Measurements from ENCODE around the gene TNFRSF14. TPM values are rescaled to one million over a fixed set of nuclear protein-coding genes. Genes with fewer than 3 reads are reported as not detected.

Gene TNFRSF14
- total and polyA plus RNA-seq, 2 of the 13 experiments (the other 11 are each of a cell fraction or from before 2014, with no cell fraction given): 11.9 to 49.9 TPM

GRCh38 chr1:2586154-2587070 lies 30.2 kb downstream of the TNFRSF14 start, which contains the start of gene PRXL2B (continued):
- TF ChIP-seq, protein P1, sequence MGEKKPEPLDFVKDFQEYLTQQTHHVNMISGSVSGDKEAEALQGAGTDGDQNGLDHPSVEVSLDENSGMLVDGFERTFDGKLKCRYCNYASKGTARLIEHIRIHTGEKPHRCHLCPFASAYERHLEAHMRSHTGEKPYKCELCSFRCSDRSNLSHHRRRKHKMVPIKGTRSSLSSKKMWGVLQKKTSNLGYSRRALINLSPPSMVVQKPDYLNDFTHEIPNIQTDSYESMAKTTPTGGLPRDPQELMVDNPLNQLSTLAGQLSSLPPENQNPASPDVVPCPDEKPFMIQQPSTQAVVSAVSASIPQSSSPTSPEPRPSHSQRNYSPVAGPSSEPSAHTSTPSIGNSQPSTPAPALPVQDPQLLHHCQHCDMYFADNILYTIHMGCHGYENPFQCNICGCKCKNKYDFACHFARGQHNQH (CRISPR knock-in tag; IDR thresholded peaks at IDR 0.05): no peak
- peak; percentile 26; the same call in 1 of the 3 replicates for TF ChIP-seq MXI1 (IDR thresholded peaks at IDR 0.05; ENCODE audit: borderline replicate concordance, low read depth, low read length)
- TF ChIP-seq ZNF17 (CRISPR knock-in tag; IDR thresholded peaks at IDR 0.05): no peak
- TF ChIP-seq KMT2A (CRISPR knock-in tag; IDR thresholded peaks at IDR 0.05): no peak
- peak; percentile 42 for TF ChIP-seq SKI (IDR thresholded peaks at IDR 0.05; ENCODE audit: partially characterized antibody)
- TF ChIP-seq CAMTA2 (CRISPR knock-in tag; IDR thresholded peaks at IDR 0.05; ENCODE audit: borderline replicate concordance): 0 out of 2 replicates have a peak, but pooled peaks have one; percentile 15
- TF ChIP-seq ZNF530 (CRISPR knock-in tag; IDR thresholded peaks at IDR 0.05; ENCODE audit: low read depth): no peak
- TF ChIP-seq GATA4 (IDR thresholded peaks at IDR 0.05; ENCODE audit: borderline replicate concordance, low read depth): no peak
- TF ChIP-seq, protein P2, sequence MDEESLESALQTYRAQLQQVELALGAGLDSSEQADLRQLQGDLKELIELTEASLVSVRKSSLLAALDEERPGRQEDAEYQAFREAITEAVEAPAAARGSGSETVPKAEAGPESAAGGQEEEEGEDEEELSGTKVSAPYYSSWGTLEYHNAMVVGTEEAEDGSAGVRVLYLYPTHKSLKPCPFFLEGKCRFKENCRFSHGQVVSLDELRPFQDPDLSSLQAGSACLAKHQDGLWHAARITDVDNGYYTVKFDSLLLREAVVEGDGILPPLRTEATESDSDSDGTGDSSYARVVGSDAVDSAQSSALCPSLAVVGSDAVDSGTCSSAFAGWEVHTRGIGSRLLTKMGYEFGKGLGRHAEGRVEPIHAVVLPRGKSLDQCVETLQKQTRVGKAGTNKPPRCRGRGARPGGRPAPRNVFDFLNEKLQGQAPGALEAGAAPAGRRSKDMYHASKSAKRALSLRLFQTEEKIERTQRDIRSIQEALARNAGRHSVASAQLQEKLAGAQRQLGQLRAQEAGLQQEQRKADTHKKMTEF (CRISPR knock-in tag; IDR thresholded peaks at IDR 0.05): no peak
- no peak for TF ChIP-seq ZNF296 (CRISPR knock-in tag; conservative IDR thresholded peaks at IDR 0.05)
- no peak for TF ChIP-seq SCMH1 (CRISPR knock-in tag; IDR thresholded peaks at IDR 0.05; ENCODE audit: borderline replicate concordance)
- TF ChIP-seq ZNF224 (CRISPR knock-in tag; IDR thresholded peaks at IDR 0.05): no peak
- no peak for TF ChIP-seq NR2C2 (CRISPR knock-in tag; IDR thresholded peaks at IDR 0.05; ENCODE audit: borderline replicate concordance)
- TF ChIP-seq ATF3 (CRISPR knock-in tag; IDR thresholded peaks at IDR 0.05): no peak
- TF ChIP-seq PLSCR1 (CRISPR knock-in tag; IDR thresholded peaks at IDR 0.05; ENCODE audit: borderline replicate concordance): no peak
- TF ChIP-seq, protein P3, sequence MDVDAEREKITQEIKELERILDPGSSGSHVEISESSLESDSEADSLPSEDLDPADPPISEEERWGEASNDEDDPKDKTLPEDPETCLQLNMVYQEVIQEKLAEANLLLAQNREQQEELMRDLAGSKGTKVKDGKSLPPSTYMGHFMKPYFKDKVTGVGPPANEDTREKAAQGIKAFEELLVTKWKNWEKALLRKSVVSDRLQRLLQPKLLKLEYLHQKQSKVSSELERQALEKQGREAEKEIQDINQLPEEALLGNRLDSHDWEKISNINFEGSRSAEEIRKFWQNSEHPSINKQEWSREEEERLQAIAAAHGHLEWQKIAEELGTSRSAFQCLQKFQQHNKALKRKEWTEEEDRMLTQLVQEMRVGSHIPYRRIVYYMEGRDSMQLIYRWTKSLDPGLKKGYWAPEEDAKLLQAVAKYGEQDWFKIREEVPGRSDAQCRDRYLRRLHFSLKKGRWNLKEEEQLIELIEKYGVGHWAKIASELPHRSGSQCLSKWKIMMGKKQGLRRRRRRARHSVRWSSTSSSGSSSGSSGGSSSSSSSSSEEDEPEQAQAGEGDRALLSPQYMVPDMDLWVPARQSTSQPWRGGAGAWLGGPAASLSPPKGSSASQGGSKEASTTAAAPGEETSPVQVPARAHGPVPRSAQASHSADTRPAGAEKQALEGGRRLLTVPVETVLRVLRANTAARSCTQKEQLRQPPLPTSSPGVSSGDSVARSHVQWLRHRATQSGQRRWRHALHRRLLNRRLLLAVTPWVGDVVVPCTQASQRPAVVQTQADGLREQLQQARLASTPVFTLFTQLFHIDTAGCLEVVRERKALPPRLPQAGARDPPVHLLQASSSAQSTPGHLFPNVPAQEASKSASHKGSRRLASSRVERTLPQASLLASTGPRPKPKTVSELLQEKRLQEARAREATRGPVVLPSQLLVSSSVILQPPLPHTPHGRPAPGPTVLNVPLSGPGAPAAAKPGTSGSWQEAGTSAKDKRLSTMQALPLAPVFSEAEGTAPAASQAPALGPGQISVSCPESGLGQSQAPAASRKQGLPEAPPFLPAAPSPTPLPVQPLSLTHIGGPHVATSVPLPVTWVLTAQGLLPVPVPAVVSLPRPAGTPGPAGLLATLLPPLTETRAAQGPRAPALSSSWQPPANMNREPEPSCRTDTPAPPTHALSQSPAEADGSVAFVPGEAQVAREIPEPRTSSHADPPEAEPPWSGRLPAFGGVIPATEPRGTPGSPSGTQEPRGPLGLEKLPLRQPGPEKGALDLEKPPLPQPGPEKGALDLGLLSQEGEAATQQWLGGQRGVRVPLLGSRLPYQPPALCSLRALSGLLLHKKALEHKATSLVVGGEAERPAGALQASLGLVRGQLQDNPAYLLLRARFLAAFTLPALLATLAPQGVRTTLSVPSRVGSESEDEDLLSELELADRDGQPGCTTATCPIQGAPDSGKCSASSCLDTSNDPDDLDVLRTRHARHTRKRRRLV (CRISPR knock-in tag; IDR thresholded peaks at IDR 0.05): no peak

All from HepG2 (cell line).